Loucy (cell line): ENCODE results near the gene ZNF429.

Experiments
- CTCF ChIP-seq: fragments of 200-600 bp; sonication (generic); conservative IDR thresholded peaks from 2 replicates; pipeline ENCODE4 v1.5.1; 2014; ENCODE audit warnings: mild to moderate bottlenecking, antibody characterized with exemption, low read length
- EZH2phosphoT487 ChIP-seq: fragments of 200-600 bp; IDR thresholded peaks from 2 replicates; pipeline ENCODE4 v1.6.1; 2018; ENCODE audit warnings: antibody characterized with exemption, mild to moderate bottlenecking, moderate library complexity, borderline replicate concordance

GRCh38 chr19:21587549-21587948 lies 82.1 kb downstream of the ZNF429 start:
- TF ChIP-seq CTCF, result no peak
- TF ChIP-seq EZH2phosphoT487, result no peak
